Left lung (tissue), 10 donors: ENCODE data around the gene DEGS2. TPM values are rescaled to one million over a fixed set of nuclear protein-coding genes. Genes with fewer than 3 reads are reported as not detected.

ENCODE experiments used
- ATAC-seq: fragments of 200-7000 bp; cut with Tn5 transposase; one replicate; pipeline ENCODE4 v1.9.1; 2020; ENCODE audit warnings: moderate library complexity
- DNase-seq, 4 donors: peaks; one replicate each; pipeline ENCODE4 v3.0.0-alpha.2; 2013 to 2020
- H3K27ac ChIP-seq, 2 donors: fragments of 200-600 bp; sonication (generic) in 1 of 2; one replicate each; pipeline versions ENCODE4 v1.5.0 to v1.8.0; 2020 to 2021
- H3K27me3 ChIP-seq, 2 donors: fragments of 200-600 bp; sonication (generic) in 1 of 2; one replicate each; pipeline versions ENCODE4 v1.5.0 to v1.8.0; 2020 to 2021
- H3K36me3 ChIP-seq, 2 donors: fragments of 200-600 bp; sonication (generic) in 1 of 2; one replicate each; pipeline versions ENCODE4 v1.5.0 to v1.8.0; 2020 to 2021
- H3K4me1 ChIP-seq, 2 donors: fragments of 200-600 bp; one replicate each; pipeline ENCODE4 v1.8.0; 2021
- H3K4me3 ChIP-seq, 2 donors: fragments of 200-600 bp; sonication (generic) in 1 of 2; one replicate each; pipeline versions ENCODE4 v1.5.0 to v1.8.0; 2020 to 2021; ENCODE audit warnings: mild to moderate bottlenecking in 1 of 2
- H3K9me3 ChIP-seq, 2 donors: fragments of 200-600 bp; sonication (generic) in 1 of 2; one replicate each; pipeline versions ENCODE4 v1.5.0 to v1.8.0; 2020 to 2021
- CTCF ChIP-seq, 2 donors: fragments of 200-600 bp; sonication (generic) in 1 of 2; IDR thresholded peaks; one replicate each; pipeline versions ENCODE4 v1.5.0 to v1.8.0; 2021; ENCODE audit warnings: antibody characterized with exemption in 2 of 2
- intact Hi-C, 2 donors: fragments of 100-400 bp; cut with DNase I; formaldehyde crosslinking; loops; one replicate each; pipeline versions ENCODE4 v1.11.2 to v1.14.2; 2022
- polyA plus RNA-seq, 6 donors: library from polyadenylated mRNA; unstranded; fragments of 120-200 nt; gene quantifications; one replicate each; pipeline ENCODE4 v1.2.1, GENCODE V29; 2013; ENCODE audit not compliant: insufficient read length in 6 of 6
- total RNA-seq, 2 donors: library from RNA; stranded (reverse); fragmentation: NEBNext Ultra II Directional; extraction: Animal tissue kit (Norgen Biotek cat#: 25700); gene quantifications; one replicate each; pipeline ENCODE4 v1.2.1, GENCODE V29; 2021
- donor health status: DM: no; HTN: yes; CAD: no.
- donor health status: DM: no; HTN: no; CAD: no.

Gene DEGS2
- total and polyA plus RNA-seq, 8 donors = 2.0 to 8.3 (median 5.6) TPM

GRCh38 chr14:100203146-100203545 lies 43.7 kb upstream of the DEGS2 start:
- DNase-seq (no peak), ATAC-seq (no peak)
- no peak overlapping the region for H3K4me3 ChIP-seq
- no peaks in the 10 kb centered on the region for H3K36me3 ChIP-seq
- TF ChIP-seq CTCF (IDR thresholded peaks at IDR 0.05) = no peak
- H3K27me3 ChIP-seq = no peaks in the 10 kb centered on the region
- no peaks in the 10 kb centered on the region for H3K9me3 ChIP-seq
- H3K27ac ChIP-seq = no peak overlapping the region
- no peaks in the 10 kb centered on the region for H3K4me1 ChIP-seq
- intact Hi-C loops = no loop called here

GRCh38 chr14:100202712-100203111 lies 43.3 kb upstream of the DEGS2 start:
- no peaks in the 10 kb centered on the region for H3K4me1 ChIP-seq
- DNase-seq (no peak), ATAC-seq (no peak)
- intact Hi-C loops = no loop called here
- H3K4me3 ChIP-seq = no peak overlapping the region
- TF ChIP-seq CTCF (IDR thresholded peaks at IDR 0.05) = no peak
- H3K9me3 ChIP-seq = no peaks in the 10 kb centered on the region
- no peak overlapping the region for H3K27ac ChIP-seq
- H3K36me3 ChIP-seq = no peaks in the 10 kb centered on the region
- no peaks in the 10 kb centered on the region for H3K27me3 ChIP-seq

GRCh38 chr14:100201701-100202100 lies 42.3 kb upstream of the DEGS2 start:
- H3K27me3 ChIP-seq = no peaks in the 10 kb centered on the region
- no peaks in the 10 kb centered on the region for H3K9me3 ChIP-seq
- H3K27ac ChIP-seq = no peak overlapping the region

GRCh38 chr14:100200311-100200710 lies 40.9 kb upstream of the DEGS2 start:
- no peak for DNase-seq
- no peak for TF ChIP-seq CTCF (IDR thresholded peaks at IDR 0.05)
- no peaks in the 10 kb centered on the region for H3K4me1 ChIP-seq
- intact Hi-C loops = no loop called here
- no peaks in the 10 kb centered on the region for H3K9me3 ChIP-seq
- no peak overlapping the region for H3K4me3 ChIP-seq
- H3K27ac ChIP-seq = no peak overlapping the region
- ATAC-seq = no peak
- H3K27me3 ChIP-seq = no peaks in the 10 kb centered on the region
- H3K36me3 ChIP-seq = no peaks in the 10 kb centered on the region

More at GRCh38 chr14:100201701-100202100, 42.3 kb upstream of the DEGS2 start:
- no peak for ATAC-seq
- intact Hi-C loops = no loop called here
- Histone ChIP-seq H3K4me3 (no peak overlapping the region), H3K36me3 (no peaks in the 10 kb centered on the region), H3K4me1 (no peaks in the 10 kb centered on the region)
- TF ChIP-seq CTCF (IDR thresholded peaks at IDR 0.05) = no peak
- DNase-seq = no peak

GRCh38 chr14:100199240-100199860 lies 39.9 kb upstream of the DEGS2 start:
- Histone ChIP-seq H3K27me3 (no peaks in the 10 kb centered on the region), H3K36me3 (no peaks in the 10 kb centered on the region), H3K4me3 (no peak overlapping the region), H3K27ac (no peak overlapping the region), H3K4me1 (no peaks in the 10 kb centered on the region), H3K9me3 (no peaks in the 10 kb centered on the region)
- DNase-seq (no peak), ATAC-seq (no peak)
- TF ChIP-seq CTCF (IDR thresholded peaks at IDR 0.05) = no peak
- intact Hi-C loops = no loop called here
